NCI-H526 (cell line): Measurements from ENCODE around the gene DRG1.
"Not testable (repeated sequence)": the region's sequence is repeated elsewhere in the genome, so short reads cannot be mapped to it uniquely, and the experiment has no call there.

Source experiments
- DNase-seq, 2 experiments: peaks; one replicate each; lab custom pipeline; 2025; lab: John Stamatoyannopoulos, UW

Gene DRG1

DNA sequence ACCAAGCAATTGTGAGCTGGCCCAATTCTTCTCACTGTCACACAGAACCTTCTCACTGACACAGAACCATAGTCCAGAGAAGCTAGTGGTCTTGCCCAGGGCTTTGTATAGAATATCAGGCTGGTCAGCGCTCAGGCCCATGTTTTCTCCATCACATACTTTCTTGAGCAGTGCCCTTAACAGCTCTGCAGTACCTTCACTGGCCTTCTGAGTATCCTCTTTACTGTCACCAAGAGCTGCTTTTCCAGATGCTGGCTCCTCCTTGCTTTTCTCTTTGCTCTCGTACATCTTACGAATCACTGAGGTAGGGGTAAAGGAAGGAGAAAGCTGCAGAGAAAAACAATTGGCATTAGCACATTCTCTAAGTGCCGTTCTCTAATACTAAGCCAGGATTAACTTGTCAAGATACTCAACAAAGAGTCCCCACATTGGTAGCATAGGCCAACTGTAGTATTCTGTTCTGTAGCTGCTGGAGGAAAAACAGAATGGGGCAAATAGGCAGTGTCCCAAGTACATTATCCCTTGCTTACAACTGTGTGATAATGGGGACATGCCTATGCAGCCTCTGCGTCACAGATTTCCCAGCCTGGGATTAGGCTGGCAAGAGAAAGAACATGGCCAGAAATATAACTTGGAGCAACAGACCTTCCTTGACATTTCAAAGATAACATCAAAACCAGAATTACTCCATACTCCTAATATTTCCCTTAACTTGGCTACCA lies 43.5 kb downstream of the DRG1 start:
- no peak for DNase-seq

DNA sequence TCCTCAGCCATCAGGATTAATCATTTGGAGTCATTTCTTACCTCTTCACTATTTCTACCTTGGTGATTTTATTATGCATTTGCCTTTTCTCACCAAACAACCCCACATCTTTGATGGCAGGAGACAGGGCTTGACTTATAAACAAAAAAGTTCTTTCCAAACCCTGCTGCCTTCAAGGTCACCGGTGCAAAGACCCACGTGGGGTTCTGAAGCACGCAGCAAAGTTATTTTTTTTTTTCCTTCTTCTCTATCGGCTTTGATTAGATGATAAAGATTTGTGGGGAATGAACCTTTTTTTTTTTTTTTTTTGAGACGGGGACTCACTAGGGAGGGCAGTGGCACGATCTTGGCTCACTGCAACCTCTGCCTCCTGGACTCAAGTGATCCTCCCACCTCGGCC lies 44.1 kb downstream of the DRG1 start:
- DNase-seq = no peak

DNA sequence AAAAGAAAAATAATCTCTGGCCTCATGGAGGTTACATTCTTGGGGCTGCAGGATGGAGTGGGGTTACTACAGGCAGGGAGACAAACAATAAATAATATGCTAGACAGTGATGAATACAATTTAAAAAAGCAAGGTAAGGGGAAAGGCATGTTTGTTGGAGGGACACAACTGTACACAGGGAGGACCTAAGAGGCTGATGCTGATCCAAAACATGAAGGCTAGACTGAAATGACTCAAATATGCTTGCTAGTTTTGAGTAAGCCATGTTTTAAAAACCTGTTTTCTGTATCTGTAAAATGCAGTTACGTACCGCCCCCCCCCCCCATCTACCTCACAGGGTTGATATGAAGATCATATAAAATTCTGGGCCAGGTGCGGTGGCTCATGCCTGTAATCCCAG lies 46.2 kb downstream of the DRG1 start:
- DNase-seq = no peak

DNA sequence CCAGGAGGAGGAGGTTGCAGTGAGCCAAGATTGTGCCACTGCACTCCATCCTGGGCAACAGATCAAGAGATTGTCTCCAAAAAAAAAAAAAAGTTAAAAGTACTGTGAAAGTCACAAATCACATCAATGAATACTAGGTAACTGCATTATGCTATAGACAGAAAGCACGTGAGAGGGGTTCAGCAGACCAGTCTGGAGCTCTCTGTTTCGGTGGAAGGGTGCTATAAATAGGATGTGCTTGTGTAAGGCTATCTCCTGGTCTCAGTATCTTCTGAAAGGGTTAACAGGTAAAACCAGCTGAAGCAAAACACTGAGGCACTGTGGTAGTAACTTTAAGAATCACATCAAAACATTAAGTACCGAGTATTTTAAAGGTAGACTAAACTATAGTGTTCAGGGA lies 46.8 kb downstream of the DRG1 start:
- no peak for DNase-seq

DNA sequence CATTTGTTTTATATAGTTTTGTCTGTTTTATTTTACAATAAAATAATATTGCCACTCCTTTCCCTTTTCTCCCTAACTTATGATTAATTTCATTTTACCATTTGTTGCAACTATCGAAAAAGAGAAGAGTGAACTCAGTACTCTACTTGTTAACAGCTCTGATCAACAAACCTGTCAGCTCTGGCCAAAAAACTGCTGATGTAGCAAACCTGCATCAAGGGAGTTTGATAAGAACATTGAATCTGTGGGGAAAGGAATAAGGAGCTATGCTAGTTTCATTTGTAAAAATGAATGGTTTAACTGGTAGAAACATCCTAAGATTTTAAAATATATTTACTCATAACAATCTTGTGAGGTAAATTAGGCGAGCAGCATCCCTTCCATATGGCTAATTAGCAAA lies 47.4 kb downstream of the DRG1 start:
- DNase-seq = no peak

DNA sequence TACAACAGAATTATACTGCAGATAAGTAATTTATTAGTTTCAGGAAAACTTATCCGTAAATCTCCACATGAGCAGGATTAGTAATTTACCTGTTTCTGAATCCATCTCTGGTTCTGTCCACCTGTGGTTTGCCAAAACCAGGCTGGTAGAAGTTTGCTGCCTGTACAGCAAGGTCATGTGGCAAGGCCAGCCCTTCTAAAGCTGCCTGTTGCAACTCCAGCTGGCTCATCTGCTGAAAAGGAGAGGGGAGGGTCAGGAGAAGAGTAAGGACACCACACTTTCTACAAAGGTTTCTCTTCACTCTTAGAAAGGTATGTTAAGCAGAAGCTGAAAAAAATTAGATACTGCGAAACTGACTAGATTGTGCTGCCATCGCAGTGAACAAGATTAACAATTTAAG lies 47.9 kb downstream of the DRG1 start:
- DNase-seq = no peak

DNA sequence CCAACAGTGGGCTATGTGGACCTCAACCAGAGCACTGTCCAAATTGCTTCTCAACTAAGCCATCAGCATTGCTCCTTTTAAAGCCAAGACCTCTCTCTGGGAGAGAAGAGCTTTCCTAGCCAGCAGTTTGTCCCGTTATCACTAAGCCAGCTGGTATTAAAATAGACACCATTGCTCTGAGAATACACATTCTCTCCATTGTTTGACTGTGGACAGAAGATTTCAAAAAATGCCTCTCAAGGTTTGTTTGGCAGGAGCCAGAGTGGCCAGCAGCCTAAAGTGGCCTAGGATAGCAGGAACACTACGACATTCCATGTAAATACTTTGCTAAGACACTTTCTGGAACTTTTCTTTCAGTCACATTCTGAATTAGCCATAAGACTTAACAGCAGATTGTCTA lies 49.0 kb downstream of the DRG1 start:
- DNase-seq = no peak

DNA sequence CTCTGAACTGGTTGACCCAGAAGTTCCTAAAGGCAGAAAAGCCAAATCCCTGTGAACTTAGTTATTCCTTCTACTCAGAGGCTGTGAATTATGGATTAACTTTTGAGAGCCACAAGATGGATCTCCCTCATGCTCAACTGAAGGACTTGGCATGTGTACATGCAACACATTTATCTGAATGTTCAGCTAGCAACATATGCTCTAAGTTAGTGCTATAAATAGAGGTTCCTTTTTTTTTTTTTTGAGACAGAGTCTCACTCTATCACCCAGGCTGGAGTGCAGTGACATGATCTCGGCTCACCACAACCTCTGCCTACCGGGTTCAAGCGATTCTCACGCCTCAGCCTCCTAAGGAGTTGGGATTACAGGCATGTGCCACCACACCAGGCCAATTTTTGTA lies 50.1 kb downstream of the DRG1 start:
- no peak for DNase-seq

DNA sequence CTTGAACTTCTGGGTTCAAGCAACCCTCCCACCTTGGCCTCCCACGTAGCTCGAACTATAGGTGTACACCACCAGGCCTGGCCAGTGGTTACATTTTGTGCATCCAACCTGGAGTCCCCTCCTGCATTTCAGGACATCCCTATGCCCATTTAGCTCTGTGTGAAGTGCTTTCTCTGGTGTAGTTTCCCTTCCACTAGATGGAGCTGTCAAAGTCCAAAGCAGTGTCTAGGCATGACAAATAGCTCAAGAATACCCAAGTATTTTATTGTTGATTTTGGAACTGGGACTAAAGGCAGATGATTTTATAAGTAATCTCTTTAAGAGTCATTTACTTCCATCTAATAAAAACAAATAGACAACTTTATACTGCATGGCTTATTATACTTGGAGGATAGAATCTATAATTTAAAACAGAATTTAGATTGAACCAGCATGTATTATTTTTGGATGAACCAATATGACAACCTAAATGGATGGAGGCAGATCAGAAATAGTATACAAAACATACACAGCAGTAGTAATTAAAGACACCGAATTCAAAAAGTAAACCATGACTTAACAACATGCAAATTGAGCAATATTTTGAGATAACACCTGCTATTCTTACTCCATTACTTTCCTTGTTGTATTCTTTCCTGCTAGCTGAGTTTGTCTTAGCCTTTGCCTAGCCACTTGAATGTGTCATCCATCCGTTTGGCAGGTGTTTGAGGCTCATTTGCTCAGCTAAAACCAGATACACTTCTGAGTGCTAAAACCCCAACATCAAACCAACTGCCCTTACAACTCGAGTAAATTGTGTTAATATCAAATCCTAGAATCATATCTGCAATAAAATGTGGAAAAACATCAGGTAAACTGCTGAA lies 52.5 kb downstream of the DRG1 start:
- DNase-seq = peak; percentile 10 to 27

DNA sequence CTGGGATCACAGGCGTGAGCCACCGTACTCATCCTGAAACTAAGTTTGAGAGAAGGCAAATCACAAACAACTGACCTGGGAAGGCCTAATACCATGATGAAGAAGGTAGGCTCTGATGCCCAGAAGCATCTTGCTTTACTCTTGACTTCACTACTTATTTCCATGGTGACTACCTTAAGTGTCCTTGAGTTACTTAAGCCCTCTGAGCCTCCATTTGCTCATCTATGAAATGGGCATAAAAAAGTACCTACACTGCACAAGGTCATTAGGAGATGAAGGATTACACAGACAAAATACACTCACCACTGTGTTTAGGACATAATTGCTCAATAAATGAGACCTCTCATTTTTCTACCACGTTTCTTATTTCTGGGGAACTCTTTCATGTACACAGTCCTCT lies 62.3 kb downstream of the DRG1 start:
- DNase-seq = no peak

DNA sequence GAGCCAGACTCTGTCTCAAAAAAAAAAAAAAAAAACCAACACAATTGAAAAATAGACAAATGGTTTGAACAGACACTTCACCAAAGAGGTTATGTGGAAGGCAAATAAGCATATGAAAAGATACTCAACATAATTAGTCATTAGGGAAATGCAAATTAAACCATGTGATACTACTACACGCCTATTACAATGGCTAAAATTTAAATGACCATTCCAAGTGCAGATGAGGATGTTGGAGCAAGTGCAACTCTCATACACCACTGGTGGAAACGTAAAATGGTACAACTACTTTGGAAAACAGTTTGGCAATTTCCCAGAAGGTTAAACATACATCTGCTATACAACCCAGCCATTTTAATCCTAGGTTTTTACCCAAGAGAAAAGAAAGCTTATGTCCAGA lies 65.9 kb downstream of the DRG1 start:
- no peak for DNase-seq

DNA sequence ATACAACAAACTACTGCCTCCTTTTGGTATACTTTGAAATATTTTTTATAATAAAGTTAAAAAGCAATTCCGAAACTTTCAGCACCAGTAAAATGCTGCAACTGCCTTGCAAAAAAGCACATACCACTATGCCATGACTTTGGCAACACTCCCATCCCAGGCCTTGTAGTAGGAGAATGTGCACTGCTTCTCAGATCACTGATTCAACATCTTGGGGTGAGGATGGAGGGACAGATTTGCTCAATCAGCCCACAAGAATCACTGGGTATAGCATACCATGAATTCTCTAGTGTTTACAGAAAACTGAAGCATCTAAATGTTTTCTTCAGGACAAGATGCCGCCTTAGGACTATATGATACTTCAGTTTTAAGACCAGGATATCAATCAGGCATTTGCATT lies 75.3 kb downstream of the DRG1 start:
- DNase-seq = no peak

DNA sequence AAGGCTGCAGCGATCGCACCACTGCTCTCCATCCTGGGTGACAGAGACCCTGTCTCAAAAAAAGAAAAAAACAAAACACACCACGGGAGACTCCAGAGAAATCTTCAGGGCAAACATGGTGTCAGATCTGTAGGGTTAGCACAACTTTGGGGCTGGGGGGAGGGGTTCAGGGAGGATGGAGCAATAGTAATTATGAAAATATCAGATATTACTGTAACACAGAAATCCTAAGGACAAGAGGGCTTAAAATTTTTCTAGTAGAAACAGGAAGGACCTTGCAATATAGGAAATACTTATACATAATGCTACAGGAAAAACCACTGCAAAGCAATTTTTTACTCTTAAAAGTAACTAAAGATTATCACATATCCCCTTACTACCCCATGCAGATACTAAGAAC lies 76.4 kb downstream of the DRG1 start:
- DNase-seq = no peak

DNA sequence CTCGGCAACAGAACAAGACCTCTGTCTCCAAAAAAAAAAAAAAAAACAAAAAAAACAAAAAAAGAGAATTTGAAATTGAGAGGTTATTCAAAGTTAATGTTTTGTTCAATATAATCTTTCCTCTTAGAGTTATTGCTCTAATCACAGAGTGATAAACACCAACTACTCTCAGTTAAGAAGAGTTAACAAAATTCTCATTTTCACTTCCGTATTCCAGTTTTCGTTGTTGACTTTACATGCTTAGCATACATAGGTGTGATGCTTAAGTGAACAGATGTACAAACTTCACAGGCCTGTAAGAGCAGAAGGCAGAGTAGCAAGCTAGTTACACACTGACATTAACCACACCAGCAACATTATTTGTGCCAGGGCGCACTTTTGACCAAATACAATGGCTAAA lies 77.9 kb downstream of the DRG1 start:
- no peak for DNase-seq

DNA sequence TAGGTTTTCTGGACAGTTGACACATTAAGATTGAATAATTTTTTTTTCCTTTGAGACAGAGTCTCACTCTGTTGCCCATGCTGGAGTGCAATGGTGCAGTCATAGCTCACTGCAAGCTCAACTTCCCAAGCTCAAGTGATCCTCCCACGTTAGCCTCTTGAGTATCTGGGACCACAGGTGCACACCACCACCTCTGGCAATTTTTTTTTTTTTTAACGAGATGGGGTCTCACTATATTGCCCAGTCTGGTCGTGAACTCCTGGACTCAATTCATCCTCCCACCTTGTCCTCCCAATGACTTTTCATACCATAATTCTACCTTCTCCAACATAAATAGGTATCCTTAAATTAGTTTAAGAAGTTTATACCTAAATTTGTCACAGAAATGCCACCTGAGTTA lies 81.7 kb downstream of the DRG1 start:
- DNase-seq = no peak

DNA sequence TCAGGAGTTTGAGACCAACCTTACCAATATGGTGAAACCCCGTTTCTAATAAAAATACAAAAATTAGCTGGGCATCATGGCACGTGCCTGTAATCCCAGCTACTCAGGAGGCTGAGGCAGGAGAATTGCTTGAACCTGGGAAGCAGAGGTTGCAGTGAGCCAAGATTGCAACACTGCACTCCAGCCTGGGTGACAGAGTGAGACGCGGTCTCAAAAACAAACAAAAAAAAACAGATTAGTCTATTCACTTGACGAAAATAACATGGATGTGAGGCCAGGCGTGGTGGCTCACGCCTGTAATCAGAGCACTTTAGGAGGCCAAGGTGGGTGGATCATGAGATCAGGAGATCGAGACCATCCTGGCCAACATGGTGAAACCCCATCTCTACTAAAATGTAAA lies 83.1 kb downstream of the DRG1 start:
- not testable (repeated sequence) for DNase-seq
